OCI-LY3 (cell line): ENCODE measurements around the gene STIMATE.

ENCODE experiments used
- EZH2phosphoT487 ChIP-seq: fragments of 200-600 bp; shearing (Covaris generic); IDR thresholded peaks from 2 replicates; pipeline ENCODE4 v1.6.1; 2018; ENCODE audit warnings: antibody characterized with exemption, mixed run types, low read depth
- TF ChIP-seq, protein P1 (sequence below): fragments of 200-600, 300-600 bp; sonication (generic); IDR thresholded peaks from 2 replicates; pipeline ENCODE4 v1.5.1; 2014; ENCODE audit warnings: antibody characterized with exemption, low read length, low read depth

DNA sequence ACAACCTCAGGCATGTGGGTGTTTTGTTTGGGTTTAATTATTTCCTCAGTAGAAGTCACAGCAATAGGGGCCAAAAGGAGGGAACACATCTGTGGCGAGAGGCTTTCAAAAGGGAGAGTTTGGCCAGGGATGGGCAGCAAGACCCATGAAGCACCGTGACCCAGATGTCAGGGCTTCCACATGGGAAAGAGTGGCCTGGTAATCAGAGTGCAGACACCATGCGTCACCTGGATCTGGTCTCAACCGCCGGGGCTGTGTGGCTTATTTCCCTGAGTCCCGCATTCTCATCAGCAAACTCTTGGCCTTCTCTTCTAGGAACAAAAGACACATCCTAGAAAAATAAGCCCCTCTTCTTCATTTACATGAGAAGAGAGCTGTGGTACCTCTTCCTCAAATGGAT lies 50.1 kb downstream of the STIMATE start:
- TF ChIP-seq, protein P1, sequence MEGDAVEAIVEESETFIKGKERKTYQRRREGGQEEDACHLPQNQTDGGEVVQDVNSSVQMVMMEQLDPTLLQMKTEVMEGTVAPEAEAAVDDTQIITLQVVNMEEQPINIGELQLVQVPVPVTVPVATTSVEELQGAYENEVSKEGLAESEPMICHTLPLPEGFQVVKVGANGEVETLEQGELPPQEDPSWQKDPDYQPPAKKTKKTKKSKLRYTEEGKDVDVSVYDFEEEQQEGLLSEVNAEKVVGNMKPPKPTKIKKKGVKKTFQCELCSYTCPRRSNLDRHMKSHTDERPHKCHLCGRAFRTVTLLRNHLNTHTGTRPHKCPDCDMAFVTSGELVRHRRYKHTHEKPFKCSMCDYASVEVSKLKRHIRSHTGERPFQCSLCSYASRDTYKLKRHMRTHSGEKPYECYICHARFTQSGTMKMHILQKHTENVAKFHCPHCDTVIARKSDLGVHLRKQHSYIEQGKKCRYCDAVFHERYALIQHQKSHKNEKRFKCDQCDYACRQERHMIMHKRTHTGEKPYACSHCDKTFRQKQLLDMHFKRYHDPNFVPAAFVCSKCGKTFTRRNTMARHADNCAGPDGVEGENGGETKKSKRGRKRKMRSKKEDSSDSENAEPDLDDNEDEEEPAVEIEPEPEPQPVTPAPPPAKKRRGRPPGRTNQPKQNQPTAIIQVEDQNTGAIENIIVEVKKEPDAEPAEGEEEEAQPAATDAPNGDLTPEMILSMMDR: no peak
- no peak for TF ChIP-seq EZH2phosphoT487
